Esophagus squamous epithelium (tissue), 5 donors: ENCODE data around the gene OR2H1. TPM values are rescaled to one million over a fixed set of nuclear protein-coding genes. Genes with fewer than 3 reads are reported as not detected.

Experiments used
- DNase-seq: peaks from one replicate; lab custom pipeline; 2025; lab: John Stamatoyannopoulos, UW
- H3K27ac ChIP-seq, 4 donors: fragments of 200-600 bp; sonication (generic); one replicate each; pipeline ENCODE4 v1.5.1; 2016 to 2019; ENCODE audit warnings: mild to moderate bottlenecking in 1 of 4
- H3K27me3 ChIP-seq, 4 donors: fragments of 200-600 bp; sonication (generic); 1 replicate in 3 of 4; 2 replicates in 1 of 4; pipeline versions ENCODE4 v1.5.1 to v1.6.0; 2017 to 2021; ENCODE audit warnings: antibody characterized with exemption in 1 of 4
- H3K36me3 ChIP-seq, 3 donors: fragments of 200-600 bp; sonication (generic); one replicate each; pipeline ENCODE4 v1.5.1; 2016 to 2019
- H3K4me1 ChIP-seq, 3 donors: fragments of 200-600 bp; sonication (generic); one replicate each; pipeline ENCODE4 v1.5.1; 2017 to 2019
- H3K4me3 ChIP-seq, 4 donors: fragments of 200-600 bp; sonication (generic); 1 replicate in 3 of 4; 2 replicates in 1 of 4; pipeline ENCODE4 v1.5.1; 2016 to 2019; ENCODE audit warnings: mild to moderate bottlenecking in 2 of 4, moderate library complexity in 1 of 4
- H3K9me3 ChIP-seq, 3 donors: fragments of 200-600 bp; sonication (generic); one replicate each; pipeline ENCODE4 v1.5.1; 2016 to 2019
- CTCF ChIP-seq, 6 experiments: fragments of 450-650 bp in 4 of 6; fragments of 200-600 bp in 2 of 6; sonication (generic) in 2 of 6; IDR thresholded peaks; one replicate each; pipeline ENCODE4 v1.5.1; 2016 to 2019; ENCODE audit warnings: antibody characterized with exemption in 6 of 6, mild to moderate bottlenecking in 4 of 6, moderate library complexity in 4 of 6
- POLR2A ChIP-seq, 4 donors: fragments of 450-650 bp; IDR thresholded peaks; one replicate each; pipeline ENCODE4 v1.6.1; 2017; ENCODE audit warnings: antibody characterized with exemption in 4 of 4, mild to moderate bottlenecking in 4 of 4, moderate library complexity in 3 of 4
- WGBS, 2 donors: methylation state at CpG; one replicate each; pipeline ENCODE4 v1.1.5; 2018; 5-methylcytosine and 5-hydroxymethylcytosine counted together
- intact Hi-C: fragments of 100-400 bp; cut with DNase I; formaldehyde crosslinking; loops from one replicate; pipeline ENCODE4 v1.15.0; 2022
- total RNA-seq, 4 donors: library from RNA; depleted of rRNA; stranded (reverse); fragments of >200 nt; gene quantifications; one replicate each; pipeline ENCODE4 v1.1.0, GENCODE V29; 2016
- donor health status: DM: yes; HTN: yes; CAD: no.

Gene OR2H1
- total RNA-seq, 4 donors from 2014 or later: not detected

- TF ChIP-seq CTCF (IDR thresholded peaks at IDR 0.05) (no peak), POLR2A (IDR thresholded peaks at IDR 0.05) (no peak)
- Histone ChIP-seq H3K36me3 (no peaks in the 10 kb centered on the region), H3K4me1 (no peaks in the 10 kb centered on the region), H3K27me3 (peaks cover 0 to 20% (median 0%) of the 10 kb centered on the region in 4 donors), H3K27ac (no peak overlapping the region), H3K4me3 (no peak overlapping the region), H3K9me3 (no peaks in the 10 kb centered on the region)
- 73 to 80% methylated on average over 6 to 8 of the region's 8 CpGs for WGBS, 2 donors
- no peak for DNase-seq
- intact Hi-C loops: no loop called here
These were observed 43.6 kb downstream of the OR2H1 start for GRCh38 chr6:29500594-29500993.

GRCh38 chr6:29501106-29501505 is 44.2 kb downstream of the OR2H1 start:
- no peak overlapping the region for H3K27ac ChIP-seq
- H3K9me3 ChIP-seq: no peaks in the 10 kb centered on the region
- TF ChIP-seq POLR2A (IDR thresholded peaks at IDR 0.05) (no peak), CTCF (IDR thresholded peaks at IDR 0.05) (no peak)
- H3K4me1 ChIP-seq: no peaks in the 10 kb centered on the region
- H3K36me3 ChIP-seq: no peaks in the 10 kb centered on the region
- peaks cover 0 to 20% (median 0%) of the 10 kb centered on the region in 4 donors for H3K27me3 ChIP-seq
- WGBS, 2 donors: no CpG with 5 or more reads among the region's 6 CpGs
- no peak for DNase-seq
- intact Hi-C loops: no loop called here
- H3K4me3 ChIP-seq: no peak overlapping the region

GRCh38 chr6:29502181-29502580 is 45.2 kb downstream of the OR2H1 start:
- TF ChIP-seq POLR2A (IDR thresholded peaks at IDR 0.05): no peak
- no peak for TF ChIP-seq CTCF (IDR thresholded peaks at IDR 0.05)
- Histone ChIP-seq H3K9me3 (no peaks in the 10 kb centered on the region), H3K4me1 (no peaks in the 10 kb centered on the region), H3K4me3 (no peak overlapping the region), H3K27ac (no peak overlapping the region), H3K36me3 (no peaks in the 10 kb centered on the region), H3K27me3 (peaks cover 0 to 20% (median 0%) of the 10 kb centered on the region in 4 donors)
- 60 to 92% methylated on average over 1 to 2 of the region's 3 CpGs for WGBS, 2 donors
- intact Hi-C loops: no loop called here
- DNase-seq: no peak

GRCh38 chr6:29502597-29502996 is 45.6 kb downstream of the OR2H1 start:
- TF ChIP-seq CTCF (IDR thresholded peaks at IDR 0.05): no peak
- no peak for TF ChIP-seq POLR2A (IDR thresholded peaks at IDR 0.05)
- no peak overlapping the region for H3K27ac ChIP-seq
- no peak for DNase-seq
- H3K4me1 ChIP-seq: no peaks in the 10 kb centered on the region
- intact Hi-C loops: no loop called here
- no peak overlapping the region for H3K4me3 ChIP-seq
- H3K36me3 ChIP-seq: no peaks in the 10 kb centered on the region
- no peaks in the 10 kb centered on the region for H3K9me3 ChIP-seq
- peaks cover 0 to 20% (median 0%) of the 10 kb centered on the region in 4 donors for H3K27me3 ChIP-seq
- 81 to 88% methylated on average over 4 to 5 of the region's 5 CpGs for WGBS, 2 donors

- Histone ChIP-seq H3K36me3 (no peaks in the 10 kb centered on the region), H3K27me3 (peaks cover 0 to 18% (median 0%) of the 10 kb centered on the region in 4 donors), H3K9me3 (no peaks in the 10 kb centered on the region), H3K27ac (no peak overlapping the region), H3K4me3 (no peak overlapping the region), H3K4me1 (no peaks in the 10 kb centered on the region)
- intact Hi-C loops: no loop called here
- DNase-seq: no peak
- WGBS, 2 donors: 76 to 100% methylated on average over 1 to 2 of the region's 2 CpGs
- TF ChIP-seq CTCF (IDR thresholded peaks at IDR 0.05) (no peak), POLR2A (IDR thresholded peaks at IDR 0.05) (no peak)
These were observed 48.0 kb downstream of the OR2H1 start for GRCh38 chr6:29504961-29505360.
